Measurements from ENCODE around the gene LRPAP1. TPM values are rescaled to one million over a fixed set of nuclear protein-coding genes. Genes with fewer than 3 reads are reported as not detected.

LRPAP1 gene
- total RNA-seq, 1 donor from 2014 or later = 121 TPM

DNA sequence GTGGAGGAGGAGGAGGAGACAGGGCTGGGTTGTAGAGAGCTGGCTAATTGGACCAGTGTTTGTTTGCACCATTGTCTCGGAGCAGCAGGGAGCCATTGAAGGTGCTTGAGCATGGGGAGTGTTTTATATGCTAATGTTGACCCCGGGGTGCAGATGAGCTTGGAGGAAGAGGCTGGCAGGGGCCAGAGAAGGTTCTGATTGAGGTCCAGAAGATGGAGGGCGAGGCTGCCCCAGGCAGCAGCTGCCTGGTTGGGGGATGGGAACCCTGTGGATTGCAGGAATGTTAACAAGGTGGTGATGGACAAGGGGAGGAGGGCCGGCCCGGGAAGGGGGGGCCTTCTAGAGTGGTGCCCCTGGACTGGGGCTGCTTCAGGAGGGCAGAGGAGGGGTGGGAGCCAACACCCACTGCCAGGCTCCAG lies 51.1 kb downstream of the LRPAP1 start:
- H3K27me3 Mint-ChIP-seq (ENCODE audit: low read depth) = peaks cover 18% of the 10 kb centered on the region
- DNase-seq (ENCODE audit: low spot score in 2 of 2, unreplicated experiment in 2 of 2) = no peak
- no peak overlapping the region for H3K4me3 Mint-ChIP-seq
- TF ChIP-seq, protein P1, sequence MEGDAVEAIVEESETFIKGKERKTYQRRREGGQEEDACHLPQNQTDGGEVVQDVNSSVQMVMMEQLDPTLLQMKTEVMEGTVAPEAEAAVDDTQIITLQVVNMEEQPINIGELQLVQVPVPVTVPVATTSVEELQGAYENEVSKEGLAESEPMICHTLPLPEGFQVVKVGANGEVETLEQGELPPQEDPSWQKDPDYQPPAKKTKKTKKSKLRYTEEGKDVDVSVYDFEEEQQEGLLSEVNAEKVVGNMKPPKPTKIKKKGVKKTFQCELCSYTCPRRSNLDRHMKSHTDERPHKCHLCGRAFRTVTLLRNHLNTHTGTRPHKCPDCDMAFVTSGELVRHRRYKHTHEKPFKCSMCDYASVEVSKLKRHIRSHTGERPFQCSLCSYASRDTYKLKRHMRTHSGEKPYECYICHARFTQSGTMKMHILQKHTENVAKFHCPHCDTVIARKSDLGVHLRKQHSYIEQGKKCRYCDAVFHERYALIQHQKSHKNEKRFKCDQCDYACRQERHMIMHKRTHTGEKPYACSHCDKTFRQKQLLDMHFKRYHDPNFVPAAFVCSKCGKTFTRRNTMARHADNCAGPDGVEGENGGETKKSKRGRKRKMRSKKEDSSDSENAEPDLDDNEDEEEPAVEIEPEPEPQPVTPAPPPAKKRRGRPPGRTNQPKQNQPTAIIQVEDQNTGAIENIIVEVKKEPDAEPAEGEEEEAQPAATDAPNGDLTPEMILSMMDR (IDR thresholded peaks at IDR 0.05; ENCODE audit: unreplicated experiment) = no peak
- H3K27ac Mint-ChIP-seq = no peak overlapping the region
- H3K4me1 Mint-ChIP-seq = peaks cover 28% of the 10 kb centered on the region
- H3K36me3 Mint-ChIP-seq = no peaks in the 10 kb centered on the region
- H3K9me3 Mint-ChIP-seq = no peaks in the 10 kb centered on the region

DNA sequence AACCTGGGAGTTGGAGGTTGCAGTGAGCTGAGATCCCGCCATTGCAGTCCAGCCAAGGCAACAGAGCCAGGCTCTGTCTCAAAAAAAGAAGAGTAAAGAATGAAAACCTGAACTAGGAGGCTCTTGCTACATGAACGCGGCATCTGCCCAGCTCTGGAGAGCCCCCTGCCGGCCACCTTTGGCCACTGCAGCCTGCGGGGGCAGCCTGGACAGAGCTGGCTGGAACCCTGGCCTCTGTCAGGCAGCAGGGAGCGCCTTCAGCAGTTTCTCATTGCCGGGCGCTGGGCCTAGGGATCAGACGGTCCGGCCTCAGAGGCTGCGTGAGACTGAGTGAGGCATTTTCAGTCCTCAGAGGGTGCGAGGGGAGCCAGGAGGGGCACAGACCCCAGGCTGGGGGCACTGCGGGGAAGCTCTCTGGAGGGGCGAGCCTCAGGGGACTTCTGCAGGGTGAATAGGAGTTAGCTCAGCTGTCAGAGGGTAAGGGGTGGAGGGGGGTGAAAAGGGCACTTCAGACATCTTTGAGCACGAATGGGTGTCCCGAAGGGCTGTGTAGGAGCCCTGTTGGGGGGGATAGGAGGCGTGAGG lies 51.6 kb downstream of the LRPAP1 start:
- no peaks in the 10 kb centered on the region for H3K9me3 Mint-ChIP-seq
- peaks cover 18% of the 10 kb centered on the region for H3K27me3 Mint-ChIP-seq (ENCODE audit: low read depth)
- H3K4me3 Mint-ChIP-seq = no peak overlapping the region
- DNase-seq (ENCODE audit: low spot score in 2 of 2, unreplicated experiment in 2 of 2) = peak; percentile 70 to 95
- H3K36me3 Mint-ChIP-seq = no peaks in the 10 kb centered on the region
- H3K27ac Mint-ChIP-seq = no peak overlapping the region
- TF ChIP-seq, protein P1 (IDR thresholded peaks at IDR 0.05; ENCODE audit: unreplicated experiment) = peak; percentile 99
- H3K4me1 Mint-ChIP-seq = peaks cover 28% of the 10 kb centered on the region

DNA sequence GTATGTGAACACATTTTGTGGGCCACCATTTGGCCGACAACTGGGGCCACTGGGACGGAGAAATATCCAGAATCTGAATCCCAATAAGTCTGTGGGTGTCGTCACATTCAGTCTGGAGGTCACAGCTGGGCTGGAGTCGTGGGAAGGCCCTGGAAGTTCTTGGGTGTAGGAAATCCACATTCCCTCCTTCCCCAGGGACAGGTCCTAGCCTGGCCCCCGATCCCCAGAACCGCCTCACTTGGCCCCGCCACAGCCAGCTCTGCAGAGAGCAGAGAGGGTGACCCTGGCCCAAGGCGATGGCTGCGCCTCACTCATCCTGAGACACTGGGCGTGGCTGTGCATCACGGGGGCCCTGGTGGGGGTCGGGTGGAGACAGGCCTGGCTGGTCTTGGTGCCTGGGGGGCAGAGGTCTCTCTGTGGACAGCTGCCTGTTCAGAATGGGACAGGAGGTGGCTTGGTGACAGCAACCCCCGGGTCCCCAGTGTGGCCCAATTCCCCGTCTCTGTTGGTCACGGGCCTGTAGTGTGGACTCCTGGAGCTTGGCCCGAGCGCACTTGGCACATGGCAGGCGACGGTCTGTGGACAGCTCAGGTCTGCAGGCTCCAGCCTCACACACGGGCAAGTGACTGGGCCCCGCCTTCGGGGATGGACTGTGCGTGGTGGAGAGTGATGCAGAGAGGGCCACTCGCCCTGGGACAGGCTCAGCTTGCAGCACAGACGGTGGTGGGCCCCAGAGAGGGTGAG lies 52.7 kb downstream of the LRPAP1 start:
- no peaks in the 10 kb centered on the region for H3K36me3 Mint-ChIP-seq
- TF ChIP-seq, protein P1 (IDR thresholded peaks at IDR 0.05; ENCODE audit: unreplicated experiment) = no peak
- no peak overlapping the region for H3K27ac Mint-ChIP-seq
- H3K27me3 Mint-ChIP-seq (ENCODE audit: low read depth) = peaks cover 18% of the 10 kb centered on the region
- no peak overlapping the region for H3K4me3 Mint-ChIP-seq
- H3K9me3 Mint-ChIP-seq = no peaks in the 10 kb centered on the region
- DNase-seq (ENCODE audit: low spot score in 2 of 2, unreplicated experiment in 2 of 2) = no peak
- H3K4me1 Mint-ChIP-seq = peaks cover 23% of the 10 kb centered on the region

DNA sequence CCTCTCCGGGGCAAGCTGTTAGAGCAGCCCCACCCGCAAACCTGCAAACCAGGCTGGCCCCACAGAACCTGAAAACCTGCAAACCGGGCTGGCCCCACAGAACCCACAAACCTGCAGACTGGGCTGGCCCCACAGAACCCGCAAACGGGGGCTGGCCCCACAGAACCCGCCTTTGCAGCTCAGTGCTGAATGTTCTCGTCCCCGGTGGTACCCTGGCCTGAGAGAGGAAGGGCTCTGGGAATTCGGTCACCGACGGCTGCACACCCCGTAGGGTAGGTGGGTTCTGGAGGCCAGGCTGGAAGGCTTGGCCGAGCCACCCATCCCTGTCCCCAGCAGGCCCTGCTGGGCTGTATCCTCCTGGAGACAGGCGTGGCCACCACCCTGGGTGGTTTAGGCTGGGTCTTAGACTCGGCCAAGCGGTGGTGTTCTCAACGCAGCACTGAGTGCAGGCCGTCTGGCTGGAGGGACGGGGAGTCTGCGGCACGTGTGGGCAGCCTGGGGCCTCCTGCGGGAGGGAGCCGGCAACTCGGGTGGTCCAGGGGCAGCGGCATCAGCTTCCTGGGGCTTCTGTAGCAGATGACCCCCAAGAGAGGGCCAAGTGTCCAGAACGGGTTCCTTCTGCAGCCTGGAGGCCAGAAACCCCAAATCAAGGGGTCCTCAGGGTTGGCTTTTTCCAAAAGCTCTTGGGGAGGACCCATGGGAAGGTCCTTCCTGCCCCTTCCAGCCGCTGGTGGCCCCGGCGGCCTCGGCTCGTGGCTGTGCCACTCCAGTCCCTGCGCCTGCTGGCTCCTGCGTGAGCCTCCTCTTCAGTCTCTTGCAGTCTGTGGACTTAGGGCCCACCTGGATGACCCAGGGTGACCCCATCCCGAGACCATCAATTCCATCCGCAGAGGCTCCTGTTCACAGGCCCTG lies 53.5 kb downstream of the LRPAP1 start:
- H3K4me1 Mint-ChIP-seq = peaks cover 18% of the 10 kb centered on the region
- H3K27me3 Mint-ChIP-seq (ENCODE audit: low read depth) = peaks cover 16% of the 10 kb centered on the region
- no peak overlapping the region for H3K27ac Mint-ChIP-seq
- TF ChIP-seq, protein P1 (IDR thresholded peaks at IDR 0.05; ENCODE audit: unreplicated experiment) = no peak
- no peak overlapping the region for H3K4me3 Mint-ChIP-seq
- no peaks in the 10 kb centered on the region for H3K9me3 Mint-ChIP-seq
- no peaks in the 10 kb centered on the region for H3K36me3 Mint-ChIP-seq
- DNase-seq (ENCODE audit: low spot score in 2 of 2, unreplicated experiment in 2 of 2) = no peak

DNA sequence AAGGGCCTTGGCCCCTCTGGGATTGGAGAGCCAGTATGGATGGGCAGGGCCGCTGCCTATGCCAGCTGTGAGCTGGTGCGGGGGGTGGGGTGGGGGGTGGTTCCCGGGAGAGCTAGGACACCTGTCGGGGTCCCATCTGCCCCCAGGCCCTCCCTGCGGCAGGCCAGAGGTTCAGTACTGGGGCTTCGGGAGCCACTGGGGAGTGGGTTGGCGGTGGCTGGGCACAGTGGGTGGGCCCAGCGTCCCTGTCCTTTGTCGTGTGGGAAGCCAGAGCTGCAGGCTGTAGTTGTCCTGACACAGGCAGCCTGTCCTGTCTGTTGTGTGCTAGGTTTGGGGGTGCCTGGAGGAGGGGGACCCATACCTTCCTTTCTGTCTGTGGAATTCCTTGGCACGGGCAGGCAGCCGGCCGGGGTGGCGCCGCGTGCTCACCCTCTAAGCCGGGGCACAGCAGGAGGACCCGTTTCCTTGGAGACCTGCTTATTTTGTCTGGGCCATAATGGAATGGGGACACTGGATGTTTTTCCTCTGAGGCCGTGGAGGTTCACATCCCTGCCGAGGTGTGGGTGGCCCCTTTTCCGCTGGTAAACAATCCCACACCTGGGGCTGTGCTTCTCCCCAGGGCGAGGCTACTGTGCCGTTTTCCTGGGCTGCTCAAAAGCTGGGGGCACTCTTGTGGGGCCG lies 54.3 kb downstream of the LRPAP1 start:
- H3K27ac Mint-ChIP-seq = no peak overlapping the region
- no peak overlapping the region for H3K4me3 Mint-ChIP-seq
- H3K9me3 Mint-ChIP-seq = no peaks in the 10 kb centered on the region
- TF ChIP-seq, protein P1 (IDR thresholded peaks at IDR 0.05; ENCODE audit: unreplicated experiment) = no peak
- no peaks in the 10 kb centered on the region for H3K36me3 Mint-ChIP-seq
- no peak for DNase-seq (ENCODE audit: low spot score in 2 of 2, unreplicated experiment in 2 of 2)
- H3K4me1 Mint-ChIP-seq = peaks cover 14% of the 10 kb centered on the region
- H3K27me3 Mint-ChIP-seq (ENCODE audit: low read depth) = peaks cover 13% of the 10 kb centered on the region

Measured in mesothelial cell of epicardium (in vitro differentiated cells).